B cell (primary cell): ENCODE measurements around the gene DLG2. TPM values are rescaled to one million over a fixed set of nuclear protein-coding genes. Genes with fewer than 3 reads are reported as not detected.

Source experiments
- ATAC-seq: fragments of 200-7000 bp; cut with Tn5 transposase; one replicate; pipeline ENCODE4 v1.10.0; 2021; ENCODE audit warnings: low read depth, mild to moderate bottlenecking, moderate number of reproducible peaks, moderate library complexity
- CTCF ChIA-PET: fragments of 350-600 bp; sonication (Branson Sonifier 250); formaldehyde crosslinking; loops from one replicate; lab custom pipeline; 2021; ENCODE audit warnings: antibody characterized with exemption, inconsistent platforms; lab: Charles Lee
- POLR2A ChIA-PET: fragments of 350-600 bp; sonication (Branson Sonifier 250); formaldehyde crosslinking; loops from one replicate; lab custom pipeline; 2021; ENCODE audit warnings: antibody characterized with exemption; lab: Charles Lee
- DNase-seq: peaks from one replicate; pipeline ENCODE4 v3.0.0; 2013
- H2AFZ ChIP-seq: 2 replicates; pipeline ENCODE4 v1.6.1; 2012; ENCODE audit warnings: mild to moderate bottlenecking, low read depth, low read length; ENCODE audit not compliant: insufficient read depth, poor library complexity, severe bottlenecking
- H3K27ac ChIP-seq, 2 donors: 1 replicate in 1 of 2; 2 replicates in 1 of 2; pipeline ENCODE4 v1.5.1; 2012 to 2013; ENCODE audit warnings: low read length in 2 of 2, mild to moderate bottlenecking in 2 of 2, moderate library complexity in 1 of 2
- H3K27me3 ChIP-seq, 4 experiments: fragments of 200-600 bp in 1 of 4; sonication (generic) in 1 of 4; replicated peaks in 1 of 4; 1 replicate in 2 of 4; 2 replicates in 2 of 4; pipeline versions ENCODE4 v1.6.1 to v1.7.0; 2013 to 2016; ENCODE audit warnings: low read length in 3 of 4, mild to moderate bottlenecking in 2 of 4, mixed read lengths in 1 of 4, moderate library complexity in 1 of 4; ENCODE audit not compliant: insufficient read depth in 4 of 4, control insufficient read depth in 3 of 4; ENCODE audit errors: control extremely low read depth in 1 of 4
- H3K36me3 ChIP-seq, 2 experiments: replicated peaks in 1 of 2; 1 replicate in 1 of 2; 2 replicates in 1 of 2; pipeline versions ENCODE4 v1.6.1 to v1.7.1; 2013; ENCODE audit warnings: low read length in 1 of 2; ENCODE audit not compliant: insufficient read depth in 2 of 2, control insufficient read depth in 1 of 2; ENCODE audit errors: control extremely low read depth in 1 of 2, extremely low read depth in 1 of 2
- H3K4me1 ChIP-seq, 2 donors: fragments of 200-600 bp in 1 of 2; sonication (generic) in 1 of 2; 1 replicate in 1 of 2; 2 replicates in 1 of 2; pipeline versions ENCODE4 v1.5.1 to v1.6.1; 2013 to 2017; ENCODE audit warnings: low read length in 2 of 2; ENCODE audit not compliant: control insufficient read depth in 2 of 2, insufficient read depth in 2 of 2
- H3K4me2 ChIP-seq: replicated peaks from 2 replicates; pipeline ENCODE3; 2012; ENCODE audit warnings: mild to moderate bottlenecking, low read depth, low read length; ENCODE audit not compliant: poor library complexity, severe bottlenecking
- H3K4me3 ChIP-seq, 5 experiments: fragments of 200-600 bp in 1 of 5; sonication (generic) in 1 of 5; 1 replicate in 3 of 5; 2 replicates in 2 of 5; pipeline versions ENCODE4 v1.5.1 to v1.7.0; 2011 to 2016; ENCODE audit warnings: low read length in 4 of 5, mild to moderate bottlenecking in 4 of 5, low read depth in 2 of 5, control low read depth in 1 of 5, moderate library complexity in 1 of 5; ENCODE audit not compliant: insufficient read depth in 1 of 5; ENCODE audit errors: control extremely low read depth in 1 of 5, extremely low read depth in 1 of 5
- H3K79me2 ChIP-seq: fragments of 200-600 bp; sonication (generic); one replicate; pipeline ENCODE4 v1.6.0; 2016; ENCODE audit warnings: low read length; ENCODE audit not compliant: control insufficient read depth, insufficient read depth
- H3K9ac ChIP-seq: fragments of 200-600 bp; sonication (generic); 2 replicates; pipeline ENCODE4 v1.6.1; 2017; ENCODE audit warnings: mild to moderate bottlenecking, low read length, moderate library complexity
- H3K9me3 ChIP-seq, 3 donors: one replicate each; pipeline versions ENCODE4 v1.6.1 to v1.7.1; 2013; ENCODE audit warnings: low read length in 2 of 3; ENCODE audit not compliant: control insufficient read depth in 2 of 3, insufficient read depth in 1 of 3; ENCODE audit errors: control extremely low read depth in 1 of 3
- H4K20me1 ChIP-seq: 2 replicates; pipeline ENCODE4 v1.6.0; 2012; ENCODE audit warnings: mild to moderate bottlenecking, low read length; ENCODE audit not compliant: insufficient read depth, control insufficient read depth, poor library complexity, severe bottlenecking
- H3K27ac Mint-ChIP-seq: one replicate; pipeline ENCODE4 v1.8.0; 2021; ENCODE audit warnings: mixed read lengths
- H3K27me3 Mint-ChIP-seq: one replicate; pipeline ENCODE4 v1.8.0; 2021; ENCODE audit warnings: mixed read lengths
- H3K4me1 Mint-ChIP-seq: one replicate; pipeline ENCODE4 v1.8.0; 2021; ENCODE audit warnings: mixed read lengths
- H3K4me3 Mint-ChIP-seq: one replicate; pipeline ENCODE4 v1.8.0; 2021; ENCODE audit warnings: mixed read lengths
- H3K9me3 Mint-ChIP-seq: one replicate; pipeline ENCODE4 v1.8.0; 2022; ENCODE audit warnings: mixed read lengths; ENCODE audit not compliant: insufficient read depth
- EZH2 ChIP-seq: IDR thresholded peaks from 2 replicates; pipeline ENCODE4 v1.6.1; 2012; ENCODE audit warnings: borderline replicate concordance, low read depth, mild to moderate bottlenecking, moderate library complexity, low read length; ENCODE audit not compliant: insufficient read depth, poor library complexity, severe bottlenecking
- WGBS: methylation state at CpG from one replicate; pipeline ENCODE4 v1.1.5; 2013; ENCODE audit warnings: missing lambda C conversion rate; ENCODE audit not compliant: insufficient coverage; 5-methylcytosine and 5-hydroxymethylcytosine counted together
- intact Hi-C: fragments of 100-400 bp; cut with micrococcal nuclease; formaldehyde crosslinking; loops from one replicate; pipeline ENCODE4 v1.10.0; 2022
- polyA plus RNA-seq: library from polyadenylated mRNA; depleted of rRNA; stranded (reverse); fragments of >200 nt; gene quantifications from 2 replicates; pipeline ENCODE4 v1.2.3, GENCODE V29; 2012
- total RNA-seq, 2 donors: library from RNA; stranded (reverse); fragments of 120-200 nt in 1 of 2; gene quantifications; 1 replicate in 1 of 2; 2 replicates in 1 of 2; pipeline versions ENCODE4 v1.2.3 to v1.2.4, GENCODE V29; 2013 to 2022
- TF ChIP-seq, protein P1 (sequence below): fragments of 200-600 bp; IDR thresholded peaks from one replicate; pipeline ENCODE4 v1.8.0; 2022; ENCODE audit warnings: antibody characterized with exemption, mild to moderate bottlenecking

The DLG2 gene
- total and polyA plus RNA-seq, 2 donors (not counting 1 experiment from before 2014, with no cell fraction given) = 0.54 to 5.4 TPM

DNA sequence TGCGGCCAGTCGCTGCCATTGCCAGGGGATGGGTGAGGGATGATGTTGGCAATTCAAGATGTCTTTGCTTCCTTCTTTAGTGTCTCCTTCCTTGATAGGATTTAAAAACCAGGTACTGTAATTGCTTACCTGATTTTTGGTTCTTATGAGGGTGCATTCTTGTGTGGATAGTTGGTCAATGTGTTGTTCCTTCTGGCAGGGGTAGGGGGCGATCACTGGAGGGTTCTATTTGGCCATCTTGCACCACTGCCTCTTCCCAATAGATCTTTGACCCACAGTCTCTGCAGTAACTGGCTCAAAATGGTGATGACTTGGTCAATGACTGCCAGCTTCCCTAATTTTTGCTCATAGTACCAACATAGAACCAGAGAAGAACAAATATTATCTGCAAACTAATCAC, 680.1 kb downstream of the DLG2 start:
- intact Hi-C loops = no loop called here
- TF ChIP-seq EZH2 = no peak
- TF ChIP-seq, protein P1, sequence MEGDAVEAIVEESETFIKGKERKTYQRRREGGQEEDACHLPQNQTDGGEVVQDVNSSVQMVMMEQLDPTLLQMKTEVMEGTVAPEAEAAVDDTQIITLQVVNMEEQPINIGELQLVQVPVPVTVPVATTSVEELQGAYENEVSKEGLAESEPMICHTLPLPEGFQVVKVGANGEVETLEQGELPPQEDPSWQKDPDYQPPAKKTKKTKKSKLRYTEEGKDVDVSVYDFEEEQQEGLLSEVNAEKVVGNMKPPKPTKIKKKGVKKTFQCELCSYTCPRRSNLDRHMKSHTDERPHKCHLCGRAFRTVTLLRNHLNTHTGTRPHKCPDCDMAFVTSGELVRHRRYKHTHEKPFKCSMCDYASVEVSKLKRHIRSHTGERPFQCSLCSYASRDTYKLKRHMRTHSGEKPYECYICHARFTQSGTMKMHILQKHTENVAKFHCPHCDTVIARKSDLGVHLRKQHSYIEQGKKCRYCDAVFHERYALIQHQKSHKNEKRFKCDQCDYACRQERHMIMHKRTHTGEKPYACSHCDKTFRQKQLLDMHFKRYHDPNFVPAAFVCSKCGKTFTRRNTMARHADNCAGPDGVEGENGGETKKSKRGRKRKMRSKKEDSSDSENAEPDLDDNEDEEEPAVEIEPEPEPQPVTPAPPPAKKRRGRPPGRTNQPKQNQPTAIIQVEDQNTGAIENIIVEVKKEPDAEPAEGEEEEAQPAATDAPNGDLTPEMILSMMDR = no peak
- H3K4me1 Mint-ChIP-seq = no peaks in the 10 kb centered on the region
- no peak overlapping the region for H3K27ac ChIP-seq
- no peaks in the 10 kb centered on the region for H4K20me1 ChIP-seq
- ChIA-PET CTCF (no interaction called here), POLR2A (no interaction called here)
- H3K4me3 ChIP-seq = no peak overlapping the region
- H3K9me3 Mint-ChIP-seq = peaks cover 11% of the 10 kb centered on the region
- H3K9ac ChIP-seq = no peak overlapping the region
- DNase-seq (no peak), ATAC-seq (no peak)
- H3K4me1 ChIP-seq = no peaks in the 10 kb centered on the region
- no peaks in the 10 kb centered on the region for H3K27me3 ChIP-seq
- peaks cover 0 to 18% (median 1%) of the 10 kb centered on the region in 3 donors for H3K9me3 ChIP-seq
- no peaks in the 10 kb centered on the region for H3K27me3 Mint-ChIP-seq
- no peak overlapping the region for H3K27ac Mint-ChIP-seq
- no peak overlapping the region for H3K4me3 Mint-ChIP-seq
- WGBS = no CpG with 5 or more reads among the region's 3 CpGs
- no peaks in the 10 kb centered on the region for H3K79me2 ChIP-seq
- H2AFZ ChIP-seq = no peak overlapping the region
- H3K4me2 ChIP-seq = no peak overlapping the region
- no peaks in the 10 kb centered on the region for H3K36me3 ChIP-seq

DNA sequence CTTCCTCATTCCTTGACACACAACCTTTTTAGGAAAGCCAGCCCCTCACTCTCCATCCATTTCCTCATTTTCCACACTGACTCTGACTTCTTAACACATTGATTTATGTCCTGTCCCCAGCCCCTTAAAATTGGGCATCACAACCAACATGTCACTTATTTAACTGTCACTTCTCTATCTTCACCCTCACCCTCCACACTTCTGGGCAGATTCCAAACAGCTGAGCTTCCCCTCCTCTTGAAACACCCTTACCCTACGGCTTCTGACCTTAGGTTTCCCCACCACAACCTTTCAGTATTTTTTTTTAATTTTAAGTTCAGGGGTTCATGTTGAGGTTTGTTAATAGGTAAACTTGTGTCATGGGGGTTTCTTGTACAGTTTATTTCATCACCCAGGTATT, 696.3 kb downstream of the DLG2 start:
- Histone ChIP-seq H2AFZ (no peak overlapping the region), H4K20me1 (no peaks in the 10 kb centered on the region), H3K79me2 (no peaks in the 10 kb centered on the region), H3K4me3 (no peak overlapping the region), H3K36me3 (no peaks in the 10 kb centered on the region), H3K27ac (no peak overlapping the region), H3K9me3 (no peaks in the 10 kb centered on the region), H3K4me2 (no peak overlapping the region), H3K27me3 (no peaks in the 10 kb centered on the region), H3K4me1 (no peaks in the 10 kb centered on the region), H3K9ac (no peak overlapping the region)
- intact Hi-C loops = no loop called here
- TF ChIP-seq, protein P1 = no peak
- no peak for TF ChIP-seq EZH2
- Mint-ChIP-seq H3K4me3 (peak overlapping the region; percentile 24), H3K27me3 (no peaks in the 10 kb centered on the region), H3K9me3 (peaks cover 8% of the 10 kb centered on the region), H3K4me1 (peaks cover 15% of the 10 kb centered on the region), H3K27ac (peak overlapping the region; percentile 4)
- WGBS = no CpG with 5 or more reads among the region's 1 CpG
- ChIA-PET CTCF (no interaction called here), POLR2A (no interaction called here)
- DNase-seq (no peak), ATAC-seq (no peak)
